Measurements from ENCODE around the gene GLYATL3. TPM values are rescaled to one million over a fixed set of nuclear protein-coding genes. Genes with fewer than 3 reads are reported as not detected.

GLYATL3 gene
- not detected in 2 replicates for polyA plus RNA-seq (2012; rRNA removed)
- polyA plus RNA-seq (2012; cell fraction: cytosol; rRNA removed), result not detected in 2 replicates
- not detected in 2 replicates for polyA plus RNA-seq (2012; cell fraction: nucleus; rRNA removed)

GRCh38 chr6:49499623-49500022, at the start of gene GLYATL3:
TSS of gene GLYATL3 (plus strand) at chr6:49499923. CDS start at chr6:49511991, 12,068 bp downstream.
- Histone ChIP-seq H3F3A (replicated peaks; ENCODE audit: insufficient read depth) (no peaks in the 10 kb centered on the region), H2AFZ (ENCODE audit: low read depth) (no peak within 1 kb of the TSS), H3K27ac (ENCODE audit: low read depth in 2 of 2, low read length in 1 of 2) (no peak within 1 kb of the TSS), H3K9ac (no peak within 1 kb of the TSS), H3K36me3 (replicated peaks in 1 of 2; ENCODE audit: control insufficient read depth in 1 of 2, insufficient read depth in 2 of 2, low read length in 1 of 2) (no peaks in the 10 kb centered on the region), H3K4me2 (no peak within 1 kb of the TSS), H4K20me1 (ENCODE audit: insufficient read depth) (no peaks in the 10 kb centered on the region), H3K79me2 (ENCODE audit: insufficient read depth) (no peaks in the 10 kb centered on the region), H3K4me1 (ENCODE audit: control insufficient read depth in 1 of 2, insufficient read depth in 2 of 2, low read depth in 1 of 2, low read length in 1 of 2) (no peaks in the 10 kb centered on the region), H3K27me3 (ENCODE audit: insufficient read depth) (no peaks in the 10 kb centered on the region), H3K9me3 (no peaks in the 10 kb centered on the region), H3K9me2 (no peaks in the 10 kb centered on the region), H3K4me3 (ENCODE audit: low read depth in 2 of 2, low read length in 1 of 2) (no peak within 1 kb of the TSS)
- POLR2A ChIA-PET, result no interaction called here
- CTCF ChIA-PET, result no interaction called here
- no peak for DNase-seq
- 4% methylated on average over 2 of the region's 2 CpGs for WGBS (ENCODE audit: low lambda C conversion rate)
- TF ChIP-seq PBX3 (IDR thresholded peaks at IDR 0.05) (no peak), EZH2phosphoT487 (IDR thresholded peaks at IDR 0.05; ENCODE audit: borderline replicate concordance, low read depth) (no peak), NRF1 (IDR thresholded peaks at IDR 0.05; ENCODE audit: low read depth, low read length) (no peak), REST (IDR thresholded peaks at IDR 0.05; ENCODE audit: low read depth, low read length) (no peak), TAF1 (IDR thresholded peaks at IDR 0.05; ENCODE audit: borderline replicate concordance, low read depth, low read length) (no peak), ZBTB33 (IDR thresholded peaks at IDR 0.05; ENCODE audit: borderline replicate concordance, low read depth) (no peak), NFIC (IDR thresholded peaks at IDR 0.05; ENCODE audit: borderline replicate concordance) (no peak), CHD2 (IDR thresholded peaks at IDR 0.05; ENCODE audit: low read length, partially characterized antibody) (no peak), GABPA (IDR thresholded peaks at IDR 0.05; ENCODE audit: low read depth) (no peak), TEAD4 (IDR thresholded peaks at IDR 0.05; ENCODE audit: borderline replicate concordance, insufficient read depth) (no peak), MAX (IDR thresholded peaks at IDR 0.05; ENCODE audit: low read depth) (no peak), MXI1 (IDR thresholded peaks at IDR 0.05; ENCODE audit: low read depth, low read length) (no peak), ELF1 (IDR thresholded peaks at IDR 0.05) (no peak), RAD21 (IDR thresholded peaks at IDR 0.05; ENCODE audit: low read length) (no peak), GATA2 (CRISPR knock-in tag; IDR thresholded peaks at IDR 0.05) (no peak), RFX5 (IDR thresholded peaks at IDR 0.05; ENCODE audit: low read length) (no peak), POLR2AphosphoS5 (IDR thresholded peaks at IDR 0.05; ENCODE audit: low read depth, low read length) (no peak), RXRA (IDR thresholded peaks at IDR 0.05; ENCODE audit: borderline replicate concordance, low read depth) (no peak), SIN3A (IDR thresholded peaks at IDR 0.05; ENCODE audit: borderline replicate concordance, low read depth, low read length) (no peak), USF1 (IDR thresholded peaks at IDR 0.05; ENCODE audit: borderline replicate concordance, low read depth) (no peak)

Data from SK-N-SH (cell line).